K562 (cell line): ENCODE measurements around the gene CNOT2. TPM values are rescaled to one million over a fixed set of nuclear protein-coding genes. Genes with fewer than 3 reads are reported as not detected.

Experiments used
- BCOR ChIP-seq: fragments of 450-650 bp; IDR thresholded peaks from 2 replicates; pipeline ENCODE4 v1.6.1; 2016
- BDP1 ChIP-seq: IDR thresholded peaks from 3 replicates; pipeline ENCODE4 v1.6.1; 2011; ENCODE audit not compliant: insufficient read length, insufficient read depth
- CTBP1 ChIP-seq: fragments of 450-650 bp; IDR thresholded peaks from 2 replicates; pipeline ENCODE4 v1.6.1; 2016; ENCODE audit warnings: borderline replicate concordance
- DIDO1 ChIP-seq: fragments of 450-650 bp; IDR thresholded peaks from 2 replicates; pipeline ENCODE4 v1.6.1; 2016; ENCODE audit warnings: low read depth, missing biosample characterization, missing genetic modification characterization
- DPF2 ChIP-seq: fragments of 450-650 bp; IDR thresholded peaks from 2 replicates; pipeline ENCODE4 v1.6.1; 2016
- ESRRB ChIP-seq: fragments of 250-450 bp; sonication (Bioruptor Pico); IDR thresholded peaks from 2 replicates; pipeline ENCODE4 v1.5.0; 2020; ENCODE audit warnings: mild to moderate bottlenecking, moderate library complexity, borderline replicate concordance
- FOXK2 ChIP-seq, 2 experiments: fragments of 450-650 bp; IDR thresholded peaks in 1 of 2; conservative IDR thresholded peaks in 1 of 2; 2 replicates each; pipeline ENCODE4 v1.6.1; 2016; ENCODE audit warnings: low read depth in 2 of 2, mild to moderate bottlenecking in 1 of 2
- GATA2 ChIP-seq: sonication (generic); formaldehyde crosslinking; IDR thresholded peaks from 2 replicates; pipeline ENCODE4 v1.4.0; 2020; ENCODE audit warnings: mild to moderate bottlenecking, missing genetic modification reagents
- HDAC2 ChIP-seq: fragments of 450-650 bp; IDR thresholded peaks from 2 replicates; pipeline ENCODE4 v1.6.1; 2016; ENCODE audit warnings: mild to moderate bottlenecking
- LARP7 ChIP-seq: fragments of 450-650 bp; IDR thresholded peaks from 2 replicates; pipeline ENCODE4 v1.6.1; 2016
- MCM5 ChIP-seq: fragments of 450-650 bp; IDR thresholded peaks from 2 replicates; pipeline ENCODE4 v1.6.1; 2016; ENCODE audit warnings: low read depth
- SIRT6 ChIP-seq: IDR thresholded peaks from one replicate; pipeline ENCODE4 v1.6.1; 2012; ENCODE audit warnings: low read depth, mild to moderate bottlenecking, control low read depth, inconsistent platforms, low read length, moderate library complexity
- SMARCE1 ChIP-seq: fragments of 450-650 bp; IDR thresholded peaks from 2 replicates; pipeline ENCODE4 v1.7.1; 2016; ENCODE audit warnings: mild to moderate bottlenecking
- SNIP1 ChIP-seq: fragments of 450-650 bp; IDR thresholded peaks from 2 replicates; pipeline ENCODE4 v1.7.1; 2017; ENCODE audit warnings: low read depth, mild to moderate bottlenecking
- THRA ChIP-seq: fragments of 450-650 bp; IDR thresholded peaks from 2 replicates; pipeline ENCODE4 v1.6.1; 2017; ENCODE audit warnings: mild to moderate bottlenecking, moderate library complexity
- XRCC3 ChIP-seq: fragments of 450-650 bp; IDR thresholded peaks from 2 replicates; pipeline ENCODE4 v1.6.1; 2017; ENCODE audit warnings: mild to moderate bottlenecking, moderate library complexity
- ZBTB40 ChIP-seq, 2 experiments: fragments of 450-650 bp in 1 of 2; sonication (generic) in 1 of 2; formaldehyde crosslinking in 1 of 2; IDR thresholded peaks; 2 replicates each; pipeline versions ENCODE4 v1.7.1 to v1.9.0; 2016 to 2022; ENCODE audit warnings: inconsistent platforms in 1 of 2, mild to moderate bottlenecking in 1 of 2, missing genetic modification reagents in 1 of 2
- ZNF431 ChIP-seq: sonication (generic); formaldehyde crosslinking; IDR thresholded peaks from 2 replicates; pipeline ENCODE4 v1.8.0; 2022; ENCODE audit warnings: mild to moderate bottlenecking, missing genetic modification reagents
- ZNF445 ChIP-seq: fragments of 250-450 bp; sonication (Bioruptor Pico); IDR thresholded peaks from 2 replicates; pipeline ENCODE4 v1.4.0; 2020; ENCODE audit warnings: low read depth, mild to moderate bottlenecking, moderate library complexity
- polyA plus RNA-seq, 8 experiments: library from polyadenylated mRNA; depleted of rRNA in 4 of 8; stranded (reverse) in 5 of 8; unstranded in 3 of 8; fragments of >200 nt; fragmentation: Nextera tagmentation in 2 of 8; fragmentation: Illumina TruSeq in 1 of 8; extraction: Ambion mirVana in 2 of 8; extraction: Trizol in 1 of 8; gene quantifications; 2 replicates each; pipeline versions ENCODE4 v1.2.1 to v1.2.3, GENCODE V29; 2011 to 2014; ENCODE audit warnings: inconsistent platforms in 1 of 8, missing spikeins in 1 of 8
- total RNA-seq, 7 experiments: library from RNA; depleted of rRNA in 6 of 7; stranded (reverse); fragments of >200 nt in 6 of 7; fragmentation: Illumina TruSeq in 2 of 7; extraction: Trizol in 2 of 7; gene quantifications; 2 replicates each; pipeline versions ENCODE4 v1.2.1 to v1.2.3, GENCODE V29; 2011 to 2021; ENCODE audit warnings: low replicate concordance in 1 of 7

The CNOT2 gene
- total and polyA plus RNA-seq, 9 of the 15 experiments (the other 6 are each of a cell fraction or from before 2014, with no cell fraction given), result 43.6 to 119 (median 84.4) TPM

- TF ChIP-seq ZBTB40 (IDR thresholded peaks at IDR 0.05) (peak; percentile 45; the same call in 1 of the 2 replicates), ZBTB40 (CRISPR knock-in tag; IDR thresholded peaks at IDR 0.05) (no peak), SNIP1 (no peak), MCM5 (no peak), SMARCE1 (peak; percentile 78; the same call in 1 of the 2 replicates), THRA (no peak), CTBP1 (peak; percentile 79; the same call in 1 of the 2 replicates), FOXK2 (conservative IDR thresholded peaks at IDR 0.05 in 1 of 2, IDR thresholded peaks at IDR 0.05 in 1 of 2; ENCODE audit: low read depth in 2 of 2) (peak; percentile 66 to 91), BCOR (peak; percentile 58; the same call in 1 of the 2 replicates), ZNF431 (CRISPR knock-in tag) (peak; percentile 61; the same call in 1 of the 2 replicates), BDP1 (no peak), HDAC2 (peak; percentile 77; the same call in 1 of the 2 replicates), ESRRB (CRISPR knock-in tag) (no peak), LARP7 (no peak), GATA2 (CRISPR knock-in tag) (no peak), SIRT6 (no peak), DPF2 (peak; percentile 70; the same call in 1 of the 2 replicates), XRCC3 (no peak), ZNF445 (CRISPR knock-in tag) (no peak), DIDO1 (peak; percentile 77)
Observed at GRCh38 chr12:70242695-70243509, at the start of gene CNOT2 (continued).
